ENCODE results near the gene ACAN. TPM values are rescaled to one million over a fixed set of nuclear protein-coding genes. Genes with fewer than 3 reads are reported as not detected.

The ACAN gene
- total RNA-seq, 1 experiment from 2014 or later: not detected

GRCh38 chr15:88764448-88764847, 38.8 kb upstream of the ACAN start:
- Mint-ChIP-seq H3K36me3 (ENCODE audit: insufficient read depth, unreplicated experiment) (no peaks in the 10 kb centered on the region), H3K27me3 (ENCODE audit: unreplicated experiment) (peaks cover 42% of the 10 kb centered on the region), H3K4me1 (ENCODE audit: low read depth, unreplicated experiment) (no peaks in the 10 kb centered on the region), H3K9me3 (ENCODE audit: low read depth, unreplicated experiment) (no peaks in the 10 kb centered on the region), H3K27ac (ENCODE audit: unreplicated experiment) (no peak overlapping the region), H3K4me3 (ENCODE audit: low read depth, unreplicated experiment) (no peak overlapping the region)
- intact Hi-C loops (cut with micrococcal nuclease; ENCODE audit: unreplicated experiment): no loop called here
- no peak for TF ChIP-seq CTCF (IDR thresholded peaks at IDR 0.05; ENCODE audit: unreplicated experiment)
- CTCF ChIA-PET: no interaction called here
- DNase-seq: no peak
- no TSS peak for BruUV-seq (replicated peaks)

GRCh38 chr15:88765212-88765611, 38.0 kb upstream of the ACAN start:
- CTCF ChIA-PET: no interaction called here
- no peak for DNase-seq
- H3K36me3 Mint-ChIP-seq (ENCODE audit: insufficient read depth, unreplicated experiment): no peaks in the 10 kb centered on the region
- TF ChIP-seq CTCF (IDR thresholded peaks at IDR 0.05; ENCODE audit: unreplicated experiment): no peak
- H3K4me3 Mint-ChIP-seq (ENCODE audit: low read depth, unreplicated experiment): no peak overlapping the region
- H3K27ac Mint-ChIP-seq (ENCODE audit: unreplicated experiment): no peak overlapping the region
- no peaks in the 10 kb centered on the region for H3K4me1 Mint-ChIP-seq (ENCODE audit: low read depth, unreplicated experiment)
- BruUV-seq (replicated peaks): no TSS peak
- no peaks in the 10 kb centered on the region for H3K9me3 Mint-ChIP-seq (ENCODE audit: low read depth, unreplicated experiment)
- H3K27me3 Mint-ChIP-seq (ENCODE audit: unreplicated experiment): peaks cover 42% of the 10 kb centered on the region
- intact Hi-C loops (cut with micrococcal nuclease; ENCODE audit: unreplicated experiment): no loop called here

GRCh38 chr15:88769161-88769971, 33.9 kb upstream of the ACAN start:
- TF ChIP-seq CTCF (IDR thresholded peaks at IDR 0.05; ENCODE audit: unreplicated experiment): no peak
- no peaks in the 10 kb centered on the region for H3K9me3 Mint-ChIP-seq (ENCODE audit: low read depth, unreplicated experiment)
- BruUV-seq (replicated peaks): no TSS peak
- DNase-seq: no peak
- H3K4me1 Mint-ChIP-seq (ENCODE audit: low read depth, unreplicated experiment): no peaks in the 10 kb centered on the region
- no peaks in the 10 kb centered on the region for H3K36me3 Mint-ChIP-seq (ENCODE audit: insufficient read depth, unreplicated experiment)
- CTCF ChIA-PET: no interaction called here
- H3K27ac Mint-ChIP-seq (ENCODE audit: unreplicated experiment): no peak overlapping the region
- peaks cover 33% of the 10 kb centered on the region for H3K27me3 Mint-ChIP-seq (ENCODE audit: unreplicated experiment)
- no peak overlapping the region for H3K4me3 Mint-ChIP-seq (ENCODE audit: low read depth, unreplicated experiment)
- intact Hi-C loops (cut with micrococcal nuclease; ENCODE audit: unreplicated experiment): no loop called here

GRCh38 chr15:88775776-88776175, 27.5 kb upstream of the ACAN start:
- intact Hi-C loops (cut with micrococcal nuclease; ENCODE audit: unreplicated experiment): no loop called here
- no peak overlapping the region for H3K4me3 Mint-ChIP-seq (ENCODE audit: low read depth, unreplicated experiment)
- peaks cover 38% of the 10 kb centered on the region for H3K27me3 Mint-ChIP-seq (ENCODE audit: unreplicated experiment)
- H3K36me3 Mint-ChIP-seq (ENCODE audit: insufficient read depth, unreplicated experiment): no peaks in the 10 kb centered on the region
- no TSS peak for BruUV-seq (replicated peaks)
- CTCF ChIA-PET: no interaction called here
- H3K4me1 Mint-ChIP-seq (ENCODE audit: low read depth, unreplicated experiment): no peaks in the 10 kb centered on the region
- DNase-seq: no peak
- H3K9me3 Mint-ChIP-seq (ENCODE audit: low read depth, unreplicated experiment): no peaks in the 10 kb centered on the region
- no peak for TF ChIP-seq CTCF (IDR thresholded peaks at IDR 0.05; ENCODE audit: unreplicated experiment)
- no peak overlapping the region for H3K27ac Mint-ChIP-seq (ENCODE audit: unreplicated experiment)

All from Calu3 (cell line).